ENCODE data around the gene ITPRIPL1.

The ITPRIPL1 gene

DNA sequence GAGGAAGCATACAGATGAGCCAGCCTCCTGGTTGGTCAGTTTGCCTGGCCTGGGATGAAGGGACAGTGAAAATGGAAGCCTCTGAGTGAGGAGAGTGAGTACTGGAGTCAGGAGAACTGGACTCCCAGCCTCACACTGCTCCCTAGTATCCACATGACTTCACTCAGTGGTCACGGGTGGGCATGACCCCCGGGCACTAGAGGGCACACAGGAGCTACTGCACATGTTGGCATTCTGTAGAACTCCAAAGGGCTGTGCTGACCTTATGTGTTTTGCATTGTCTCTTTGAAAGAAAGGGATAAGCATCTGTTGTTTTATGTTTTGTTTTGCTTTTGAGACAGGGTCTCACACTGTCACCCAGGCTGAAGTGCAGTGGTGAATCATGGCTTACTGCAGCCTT is 34.2 kb downstream of the ITPRIPL1 start:
- peak; percentile 18 for DNase-seq (ENCODE audit: low spot score)

GRCh38 chr2:96359866-96360265 is 34.7 kb downstream of the ITPRIPL1 start:
- no peak for DNase-seq (ENCODE audit: low spot score)

GRCh38 chr2:96361751-96362150 is 36.6 kb downstream of the ITPRIPL1 start:
- no peak for DNase-seq (ENCODE audit: low spot score)

DNA sequence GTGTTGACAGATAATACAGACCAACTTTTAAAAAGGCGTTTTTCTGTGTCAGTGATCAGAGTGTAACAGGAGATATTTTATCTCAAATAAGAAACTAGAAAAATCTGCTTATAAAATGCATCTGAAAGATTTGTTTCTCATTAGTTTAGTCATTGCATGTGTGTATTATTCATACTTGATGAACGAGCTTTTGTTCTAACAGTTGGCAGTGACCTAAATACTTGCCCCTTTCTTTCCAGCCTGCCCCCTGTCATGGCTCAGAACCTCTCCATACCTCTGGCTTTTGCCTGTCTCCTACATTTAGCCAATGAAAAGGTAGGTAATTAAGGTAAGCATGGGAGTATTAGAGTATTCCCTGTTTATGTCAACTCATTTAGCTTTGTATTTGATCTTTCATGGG is 44.1 kb downstream of the ITPRIPL1 start:
- no peak for DNase-seq (ENCODE audit: low spot score)

- DNase-seq (ENCODE audit: low spot score), result no peak
These were observed 49.3 kb downstream of the ITPRIPL1 start for GRCh38 chr2:96374211-96374951.
